PC-3 (cell line): ENCODE results near the gene ZBTB43.

Experiments used
- EZH2phosphoT487 ChIP-seq: fragments of 300-600 bp; sonication (generic); IDR thresholded peaks from 2 replicates; pipeline ENCODE4 v1.6.1; 2018; ENCODE audit warnings: mild to moderate bottlenecking, antibody characterized with exemption, low read length, borderline replicate concordance
- TF ChIP-seq, protein P1 (sequence below): fragments of 300-600 bp; sonication (generic); conservative IDR thresholded peaks from 2 replicates; pipeline ENCODE4 v1.5.1; 2017; ENCODE audit warnings: antibody characterized with exemption, low read depth, mild to moderate bottlenecking, low read length

GRCh38 chr9:126857261-126857960, 52.6 kb downstream of the ZBTB43 start:
- TF ChIP-seq, protein P1, sequence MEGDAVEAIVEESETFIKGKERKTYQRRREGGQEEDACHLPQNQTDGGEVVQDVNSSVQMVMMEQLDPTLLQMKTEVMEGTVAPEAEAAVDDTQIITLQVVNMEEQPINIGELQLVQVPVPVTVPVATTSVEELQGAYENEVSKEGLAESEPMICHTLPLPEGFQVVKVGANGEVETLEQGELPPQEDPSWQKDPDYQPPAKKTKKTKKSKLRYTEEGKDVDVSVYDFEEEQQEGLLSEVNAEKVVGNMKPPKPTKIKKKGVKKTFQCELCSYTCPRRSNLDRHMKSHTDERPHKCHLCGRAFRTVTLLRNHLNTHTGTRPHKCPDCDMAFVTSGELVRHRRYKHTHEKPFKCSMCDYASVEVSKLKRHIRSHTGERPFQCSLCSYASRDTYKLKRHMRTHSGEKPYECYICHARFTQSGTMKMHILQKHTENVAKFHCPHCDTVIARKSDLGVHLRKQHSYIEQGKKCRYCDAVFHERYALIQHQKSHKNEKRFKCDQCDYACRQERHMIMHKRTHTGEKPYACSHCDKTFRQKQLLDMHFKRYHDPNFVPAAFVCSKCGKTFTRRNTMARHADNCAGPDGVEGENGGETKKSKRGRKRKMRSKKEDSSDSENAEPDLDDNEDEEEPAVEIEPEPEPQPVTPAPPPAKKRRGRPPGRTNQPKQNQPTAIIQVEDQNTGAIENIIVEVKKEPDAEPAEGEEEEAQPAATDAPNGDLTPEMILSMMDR = no peak
- TF ChIP-seq EZH2phosphoT487 = no peak
